SU-DHL-6 (cell line): ENCODE measurements around the gene TXNIP.
A peak's percentile ranks its signal among the peaks of the same experiment; 100 is the strongest.

Experiments
- H2AFZ ChIP-seq: fragments of 200-600 bp; sonication (generic); 2 replicates; pipeline ENCODE4 v1.6.1; 2014; ENCODE audit warnings: low read depth, mild to moderate bottlenecking, moderate library complexity, mixed read lengths, antibody characterized with exemption, low read length; ENCODE audit not compliant: severe bottlenecking
- H3F3A ChIP-seq: fragments of 200-600 bp; shearing (Covaris generic); 2 replicates; pipeline ENCODE4 v1.6.0; 2016; ENCODE audit warnings: antibody characterized with exemption, mild to moderate bottlenecking; ENCODE audit not compliant: insufficient read depth
- H3K27ac ChIP-seq: fragments of 200-600 bp; sonication (generic); 2 replicates; pipeline ENCODE4 v1.5.1; 2016; ENCODE audit warnings: low read depth, mild to moderate bottlenecking, low read length, moderate library complexity, mixed read lengths
- H3K27me3 ChIP-seq: fragments of 200-600 bp; sonication (generic), shearing (Covaris generic); 2 replicates; pipeline ENCODE4 v1.6.0; 2014; ENCODE audit warnings: mild to moderate bottlenecking, low read length
- H3K36me3 ChIP-seq: fragments of 200-600 bp; sonication (generic); 2 replicates; pipeline ENCODE4 v1.6.1; 2014; ENCODE audit warnings: mild to moderate bottlenecking, low read length, mixed read lengths
- H3K4me2 ChIP-seq: fragments of 300-600, 200-600 bp; shearing (Covaris generic), sonication (generic); 2 replicates; pipeline ENCODE4 v1.6.0; 2014; ENCODE audit warnings: low read length, low read depth, mild to moderate bottlenecking; ENCODE audit not compliant: poor library complexity, severe bottlenecking
- H3K4me3 ChIP-seq: fragments of 200-600 bp; sonication (generic); 2 replicates; pipeline ENCODE4 v1.5.1; 2014; ENCODE audit warnings: antibody characterized with exemption, low read length, mild to moderate bottlenecking, mixed read lengths; ENCODE audit not compliant: insufficient read depth, poor library complexity, severe bottlenecking
- H3K79me2 ChIP-seq: fragments of 200-600 bp; sonication (generic); 2 replicates; pipeline ENCODE4 v1.6.1; 2014; ENCODE audit warnings: mild to moderate bottlenecking, low read length, moderate library complexity; ENCODE audit not compliant: insufficient read depth
- H3K9ac ChIP-seq: fragments of 200-600 bp; sonication (generic); 2 replicates; pipeline ENCODE4 v1.7.0; 2014; ENCODE audit warnings: mild to moderate bottlenecking, low read length
- H3K9me2 ChIP-seq: fragments of 200-600 bp; sonication (generic); replicated peaks from 2 replicates; pipeline ENCODE4 v1.6.1; 2014; ENCODE audit warnings: low read length; ENCODE audit not compliant: insufficient read depth
- H3K9me3 ChIP-seq: fragments of 200-600 bp; sonication (generic); 2 replicates; pipeline ENCODE4 v1.6.1; 2014; ENCODE audit warnings: low read length, mixed read lengths; ENCODE audit not compliant: insufficient read depth
- H4K20me1 ChIP-seq: fragments of 200-600 bp; sonication (generic); 2 replicates; pipeline ENCODE4 v1.6.1; 2014; ENCODE audit warnings: low read depth, mild to moderate bottlenecking, antibody characterized with exemption, low read length, moderate library complexity, mixed read lengths
- EZH2phosphoT487 ChIP-seq: fragments of 200-600 bp; sonication (generic), shearing (Covaris generic); conservative IDR thresholded peaks from 2 replicates; pipeline ENCODE4 v1.6.1; 2018; ENCODE audit warnings: mild to moderate bottlenecking, antibody characterized with exemption, low read length, moderate library complexity, mixed read lengths
- TF ChIP-seq, protein P1 (sequence below): fragments of 200-600 bp; sonication (generic); IDR thresholded peaks from one replicate; pipeline ENCODE4 v1.5.1; 2017; ENCODE audit warnings: antibody characterized with exemption, mild to moderate bottlenecking, low read length, moderate library complexity; ENCODE audit not compliant: insufficient read depth, poor library complexity, severe bottlenecking

TXNIP gene

DNA sequence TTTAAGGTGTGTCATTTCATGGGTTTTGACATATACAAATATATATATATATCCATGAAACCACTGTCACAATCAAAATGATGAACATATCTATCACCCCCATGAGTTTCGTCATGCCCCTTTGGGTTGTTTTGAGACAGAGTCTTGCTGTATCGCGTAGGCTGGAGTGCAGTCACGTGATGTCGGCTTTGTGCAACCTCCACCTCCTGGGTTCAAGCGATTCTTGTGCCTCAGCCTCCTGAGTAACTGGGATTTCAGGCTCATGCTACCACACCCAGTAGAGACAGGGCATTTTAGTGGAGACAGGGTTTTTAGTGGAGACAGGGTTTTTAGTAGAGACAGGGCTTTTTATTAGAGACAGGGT is 17.2 kb upstream of the TXNIP start:
- Histone ChIP-seq H3K27me3 (no peaks in the 10 kb centered on the region), H3K36me3 (no peaks in the 10 kb centered on the region), H4K20me1 (no peaks in the 10 kb centered on the region), H3F3A (no peaks in the 10 kb centered on the region), H3K9ac (no peak overlapping the region), H3K79me2 (no peaks in the 10 kb centered on the region), H3K4me2 (no peak overlapping the region), H2AFZ (no peak overlapping the region), H3K4me3 (no peak overlapping the region), H3K9me2 (no peaks in the 10 kb centered on the region), H3K27ac (no peak overlapping the region), H3K9me3 (no peaks in the 10 kb centered on the region)
- no peak for TF ChIP-seq EZH2phosphoT487
- TF ChIP-seq, protein P1, sequence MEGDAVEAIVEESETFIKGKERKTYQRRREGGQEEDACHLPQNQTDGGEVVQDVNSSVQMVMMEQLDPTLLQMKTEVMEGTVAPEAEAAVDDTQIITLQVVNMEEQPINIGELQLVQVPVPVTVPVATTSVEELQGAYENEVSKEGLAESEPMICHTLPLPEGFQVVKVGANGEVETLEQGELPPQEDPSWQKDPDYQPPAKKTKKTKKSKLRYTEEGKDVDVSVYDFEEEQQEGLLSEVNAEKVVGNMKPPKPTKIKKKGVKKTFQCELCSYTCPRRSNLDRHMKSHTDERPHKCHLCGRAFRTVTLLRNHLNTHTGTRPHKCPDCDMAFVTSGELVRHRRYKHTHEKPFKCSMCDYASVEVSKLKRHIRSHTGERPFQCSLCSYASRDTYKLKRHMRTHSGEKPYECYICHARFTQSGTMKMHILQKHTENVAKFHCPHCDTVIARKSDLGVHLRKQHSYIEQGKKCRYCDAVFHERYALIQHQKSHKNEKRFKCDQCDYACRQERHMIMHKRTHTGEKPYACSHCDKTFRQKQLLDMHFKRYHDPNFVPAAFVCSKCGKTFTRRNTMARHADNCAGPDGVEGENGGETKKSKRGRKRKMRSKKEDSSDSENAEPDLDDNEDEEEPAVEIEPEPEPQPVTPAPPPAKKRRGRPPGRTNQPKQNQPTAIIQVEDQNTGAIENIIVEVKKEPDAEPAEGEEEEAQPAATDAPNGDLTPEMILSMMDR, result no peak

DNA sequence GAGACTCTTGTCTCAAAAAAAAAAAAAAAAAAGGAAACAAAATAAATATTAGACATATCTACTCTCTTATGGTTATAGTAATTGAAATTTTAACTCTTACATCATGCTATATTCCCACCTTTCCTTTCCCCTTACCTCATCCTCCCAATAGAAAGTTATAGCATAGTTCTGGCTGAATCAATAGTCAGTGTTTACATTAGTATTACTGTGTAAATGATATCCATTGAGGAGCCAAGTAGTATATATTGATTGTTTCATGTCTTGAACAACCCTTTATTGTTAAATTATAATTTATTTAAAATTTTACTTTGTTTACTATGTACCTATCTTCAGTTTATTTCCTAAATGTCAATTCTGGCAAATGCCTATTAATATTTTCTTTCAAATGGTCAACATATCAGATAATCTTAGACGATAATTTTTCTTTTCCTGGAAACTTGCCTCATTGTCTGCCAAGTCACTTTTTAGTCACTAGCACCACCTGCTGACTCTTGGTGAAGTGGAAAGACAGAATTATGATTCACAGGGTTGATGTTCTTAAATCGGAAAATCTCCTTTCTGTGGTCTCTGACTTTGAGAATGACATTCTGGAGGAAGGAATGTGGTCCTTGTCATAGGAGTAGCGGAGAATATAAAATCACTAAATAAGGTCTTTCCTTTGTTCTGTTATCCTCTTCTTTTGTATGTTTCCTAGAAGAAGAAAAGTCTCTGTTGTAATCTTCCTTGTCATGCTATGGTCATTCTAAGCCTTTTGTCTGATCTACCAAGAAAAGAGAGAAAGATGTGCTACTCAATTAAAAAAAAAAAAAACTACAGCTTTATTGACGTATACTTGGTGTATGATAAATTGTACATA is 16.6 kb upstream of the TXNIP start:
- no peaks in the 10 kb centered on the region for H3K27me3 ChIP-seq
- H3K9me3 ChIP-seq, result no peaks in the 10 kb centered on the region
- H3K27ac ChIP-seq, result no peak overlapping the region
- TF ChIP-seq EZH2phosphoT487, result no peak
- TF ChIP-seq, protein P1, result peak; percentile 74
- no peak overlapping the region for H3K4me3 ChIP-seq
- no peaks in the 10 kb centered on the region for H3K79me2 ChIP-seq
- H4K20me1 ChIP-seq, result no peaks in the 10 kb centered on the region
- no peak overlapping the region for H3K4me2 ChIP-seq
- no peak overlapping the region for H2AFZ ChIP-seq
- no peak overlapping the region for H3K9ac ChIP-seq
- H3K9me2 ChIP-seq, result no peaks in the 10 kb centered on the region
- no peaks in the 10 kb centered on the region for H3K36me3 ChIP-seq
- no peaks in the 10 kb centered on the region for H3F3A ChIP-seq

DNA sequence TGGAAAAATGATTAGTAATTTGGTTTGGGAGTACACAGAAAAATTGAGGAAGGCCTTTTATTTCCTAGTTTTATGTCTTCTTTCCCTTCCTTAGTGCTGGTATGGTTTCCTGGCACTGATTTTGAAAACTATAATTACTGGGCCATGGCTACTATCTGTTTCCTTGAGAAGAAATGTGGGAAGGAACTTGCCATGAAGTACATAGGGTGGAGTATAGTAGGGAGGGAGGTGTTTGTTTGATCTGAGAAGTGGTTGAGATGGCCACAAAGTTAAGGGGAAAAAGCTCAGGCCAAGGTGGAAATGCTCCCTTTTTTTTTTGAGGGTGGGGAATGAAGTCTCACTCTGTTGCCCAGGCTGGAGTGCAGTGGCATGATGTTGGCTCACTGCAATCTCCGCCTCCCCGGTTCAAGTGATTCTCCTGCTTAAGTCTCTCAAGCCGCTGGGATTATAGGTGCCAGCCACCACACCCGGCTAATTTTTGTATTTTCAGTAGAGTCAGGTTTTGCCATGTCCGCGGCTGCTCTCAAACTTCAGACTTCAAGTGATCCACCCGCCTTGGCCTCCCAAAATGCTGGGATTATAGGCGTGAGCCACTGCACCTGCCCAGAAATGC is 13.9 kb upstream of the TXNIP start:
- no peaks in the 10 kb centered on the region for H3K27me3 ChIP-seq
- H3K4me2 ChIP-seq, result no peak overlapping the region
- H3K79me2 ChIP-seq, result no peaks in the 10 kb centered on the region
- H4K20me1 ChIP-seq, result no peaks in the 10 kb centered on the region
- H2AFZ ChIP-seq, result no peak overlapping the region
- TF ChIP-seq, protein P1, result no peak
- no peak for TF ChIP-seq EZH2phosphoT487
- no peaks in the 10 kb centered on the region for H3K9me3 ChIP-seq
- H3K9me2 ChIP-seq, result no peaks in the 10 kb centered on the region
- no peaks in the 10 kb centered on the region for H3F3A ChIP-seq
- H3K36me3 ChIP-seq, result no peaks in the 10 kb centered on the region
- no peak overlapping the region for H3K9ac ChIP-seq
- no peak overlapping the region for H3K4me3 ChIP-seq
- no peak overlapping the region for H3K27ac ChIP-seq
